ENCODE measurements around the gene BTD.

DNA sequence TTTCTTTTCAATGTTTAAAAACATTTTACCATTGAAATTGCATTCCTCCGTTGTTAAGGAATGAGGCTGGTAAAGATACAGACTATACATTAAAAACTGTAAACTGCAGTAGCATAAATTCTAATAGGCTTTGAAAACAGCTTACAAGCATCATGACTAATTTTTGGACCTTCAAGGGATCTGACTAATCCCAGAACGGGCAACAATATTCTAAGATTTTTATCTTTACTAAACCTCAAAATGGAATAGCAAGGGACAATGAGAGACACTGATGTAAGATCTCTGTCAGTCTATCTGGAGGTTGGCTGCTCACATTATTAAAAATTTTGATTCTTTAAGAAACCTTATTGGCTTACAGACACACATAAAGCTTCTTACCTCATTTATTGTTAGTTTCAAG, 74.7 kb downstream of the BTD start:
- TF ChIP-seq TAF1 (IDR thresholded peaks at IDR 0.05; ENCODE audit: borderline replicate concordance, insufficient read depth, low read length): no peak
- no peak for TF ChIP-seq POLR2AphosphoS5 (IDR thresholded peaks at IDR 0.05; ENCODE audit: low read depth, low read length)
